Activated CD4-positive, alpha-beta memory T cell treated with anti-CD3 and anti-CD28 coated beads, Interleukin-2, amount 10 ng/mL, durations not matched to agents 7 days and 5 days (primary cell): ENCODE results near the gene GAS2L2. TPM values are rescaled to one million over a fixed set of nuclear protein-coding genes. Genes with fewer than 3 reads are reported as not detected.

Experiments
- CTCF ChIA-PET: fragments of 350-600 bp; sonication (Branson Sonifier 250); formaldehyde crosslinking; loops from one replicate; lab custom pipeline; 2021; ENCODE audit warnings: antibody characterized with exemption, inconsistent platforms; lab: Charles Lee
- POLR2A ChIA-PET: fragments of 350-600 bp; sonication (Branson Sonifier 250); formaldehyde crosslinking; loops from one replicate; lab custom pipeline; 2021; ENCODE audit warnings: antibody characterized with exemption; lab: Charles Lee
- DNase-seq: peaks from one replicate; pipeline ENCODE4 v3.0.0-alpha.2; 2020
- H3K27ac Mint-ChIP-seq: one replicate; pipeline ENCODE4 v1.8.0; 2021; ENCODE audit warnings: mild to moderate bottlenecking, mixed read lengths
- H3K27me3 Mint-ChIP-seq: one replicate; pipeline ENCODE4 v1.8.0; 2021; ENCODE audit warnings: mixed read lengths
- H3K36me3 Mint-ChIP-seq: one replicate; pipeline ENCODE4 v1.8.0; 2021; ENCODE audit warnings: low read depth, mixed read lengths
- H3K4me1 Mint-ChIP-seq: one replicate; pipeline ENCODE4 v1.8.0; 2021; ENCODE audit warnings: mixed read lengths
- H3K4me3 Mint-ChIP-seq: one replicate; pipeline ENCODE4 v1.8.0; 2021; ENCODE audit warnings: mild to moderate bottlenecking, mixed read lengths
- H3K9me3 Mint-ChIP-seq: one replicate; pipeline ENCODE4 v1.8.0; 2021; ENCODE audit warnings: mixed read lengths
- total RNA-seq, 2 experiments: library from RNA; stranded (reverse); gene quantifications; one replicate each; pipeline ENCODE4 v1.2.3, GENCODE V29; 2021

Gene GAS2L2
- total RNA-seq, 2 experiments from 2014 or later = not detected

DNA sequence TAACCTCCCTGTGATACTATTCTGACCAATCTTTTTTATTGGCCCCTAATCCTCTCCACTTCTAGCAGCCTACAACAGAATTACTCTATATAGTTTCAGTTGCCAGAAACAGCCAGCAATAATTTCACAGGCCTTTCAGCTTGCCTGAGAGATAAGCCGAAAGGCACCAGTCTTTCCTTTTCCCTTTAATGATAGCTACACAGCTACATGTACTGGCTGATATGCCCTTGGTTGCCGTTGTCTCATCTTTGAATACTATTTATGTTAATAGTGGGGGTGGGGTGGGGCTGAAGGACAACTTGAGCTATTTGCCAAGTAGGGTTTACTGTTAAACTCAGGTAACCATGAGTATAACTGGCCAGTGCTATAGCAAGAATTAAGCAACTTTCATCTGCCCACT, 57.4 kb downstream of the GAS2L2 start:
- Mint-ChIP-seq H3K27me3 (no peaks in the 10 kb centered on the region), H3K4me1 (peaks cover 3% of the 10 kb centered on the region), H3K4me3 (no peak overlapping the region), H3K27ac (no peak overlapping the region), H3K36me3 (peaks cover 32% of the 10 kb centered on the region), H3K9me3 (no peaks in the 10 kb centered on the region)
- no peak for DNase-seq
- POLR2A ChIA-PET = interaction anchor here (0.9 kb wide), 1 partner anchor 9 kb away, joined by 3 read pairs; no protein-coding TSS in a partner anchor
- CTCF ChIA-PET = interaction anchor here (1.0 to 1.1 kb wide), 2 partner anchors 10 to 51 kb away, joined by 3 read pairs; no protein-coding TSS in a partner anchor

- H3K27me3 Mint-ChIP-seq = no peaks in the 10 kb centered on the region
- no peak for DNase-seq
- no peaks in the 10 kb centered on the region for H3K9me3 Mint-ChIP-seq
- peaks cover 39% of the 10 kb centered on the region for H3K36me3 Mint-ChIP-seq
- H3K4me1 Mint-ChIP-seq = peaks cover 3% of the 10 kb centered on the region
- no peak overlapping the region for H3K27ac Mint-ChIP-seq
- no peak overlapping the region for H3K4me3 Mint-ChIP-seq
- ChIA-PET CTCF (interaction anchor here (1.1 kb wide), 1 partner anchor 52 kb away, joined by 3 read pairs; no protein-coding TSS in a partner anchor), POLR2A (no interaction called here)
Measured at GRCh38 chr17:35694906-35695305, 58.1 kb downstream of the GAS2L2 start.

Other genes with a start within 250 kb of the GAS2L2 start
- gene SLFN12L, start 215.6 kb downstream of the GAS2L2 start, total RNA-seq = 100 to 1,000 TPM; 103 to 110 TPM
- gene SLFN14, start 192.4 kb downstream of the GAS2L2 start, total RNA-seq = not detected
- 1 to 10 TPM; 3.8 to 4.5 TPM for gene PEX12, start 174.7 kb downstream of the GAS2L2 start, total RNA-seq
- gene AP2B1, start 165.9 kb downstream of the GAS2L2 start, total RNA-seq = 100 to 1,000 TPM; 196 to 203 TPM
- gene RASL10B, start 21.6 kb downstream of the GAS2L2 start, total RNA-seq = under 1 TPM; 0.08 to 0.33 TPM
- gene C17orf50, start 7.6 kb upstream of the GAS2L2 start, total RNA-seq = not detected
- not detected for gene MMP28, start 42.4 kb upstream of the GAS2L2 start, total RNA-seq
- 100 to 1,000 TPM; 244 to 252 TPM for gene TAF15, start 56.2 kb upstream of the GAS2L2 start, total RNA-seq
- gene HEATR9, start 115.7 kb upstream of the GAS2L2 start, total RNA-seq = 1 to 10 TPM; 2.3 to 3.1 TPM
- 100 to 1,000 TPM; 482 to 491 TPM for gene CCL5, start 127.1 kb upstream of the GAS2L2 start, total RNA-seq
- 10 to 100 TPM; 14.4 to 16.9 TPM for gene RDM1, start 177.5 kb upstream of the GAS2L2 start, total RNA-seq
- gene LYZL6, start 190.5 kb upstream of the GAS2L2 start, total RNA-seq = not detected
- not detected for gene CCL16, start 228.3 kb upstream of the GAS2L2 start, total RNA-seq
- gene CCL14, start 233.5 kb upstream of the GAS2L2 start, total RNA-seq = not detected
- not detected for gene CCL15, start 248.3 kb upstream of the GAS2L2 start, total RNA-seq